Measurements from ENCODE around the gene TPRN. TPM values are rescaled to one million over a fixed set of nuclear protein-coding genes. Genes with fewer than 3 reads are reported as not detected.

TPRN gene
- total RNA-seq, 4 donors from 2014 or later: 13.0 to 34.2 (median 15.8) TPM

- peaks cover 22 to 38% (median 23%) of the 10 kb centered on the region in 3 donors for H3K4me1 ChIP-seq
- no peak overlapping the region for H3K27ac ChIP-seq
- no peak for DNase-seq
- intact Hi-C loops (cut with DNase I): loop anchor here (10.0 kb wide), 1 partner anchor 51 kb away; the partner anchor contains the start of gene SLC34A3
- WGBS, 2 donors: 91 to 93% methylated on average over 18 to 25 of the region's 27 CpGs
- no peak for TF ChIP-seq POLR2A (IDR thresholded peaks at IDR 0.05)
- TF ChIP-seq, protein P1, sequence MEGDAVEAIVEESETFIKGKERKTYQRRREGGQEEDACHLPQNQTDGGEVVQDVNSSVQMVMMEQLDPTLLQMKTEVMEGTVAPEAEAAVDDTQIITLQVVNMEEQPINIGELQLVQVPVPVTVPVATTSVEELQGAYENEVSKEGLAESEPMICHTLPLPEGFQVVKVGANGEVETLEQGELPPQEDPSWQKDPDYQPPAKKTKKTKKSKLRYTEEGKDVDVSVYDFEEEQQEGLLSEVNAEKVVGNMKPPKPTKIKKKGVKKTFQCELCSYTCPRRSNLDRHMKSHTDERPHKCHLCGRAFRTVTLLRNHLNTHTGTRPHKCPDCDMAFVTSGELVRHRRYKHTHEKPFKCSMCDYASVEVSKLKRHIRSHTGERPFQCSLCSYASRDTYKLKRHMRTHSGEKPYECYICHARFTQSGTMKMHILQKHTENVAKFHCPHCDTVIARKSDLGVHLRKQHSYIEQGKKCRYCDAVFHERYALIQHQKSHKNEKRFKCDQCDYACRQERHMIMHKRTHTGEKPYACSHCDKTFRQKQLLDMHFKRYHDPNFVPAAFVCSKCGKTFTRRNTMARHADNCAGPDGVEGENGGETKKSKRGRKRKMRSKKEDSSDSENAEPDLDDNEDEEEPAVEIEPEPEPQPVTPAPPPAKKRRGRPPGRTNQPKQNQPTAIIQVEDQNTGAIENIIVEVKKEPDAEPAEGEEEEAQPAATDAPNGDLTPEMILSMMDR (IDR thresholded peaks at IDR 0.05): no peak
- peaks cover 53 to 85% (median 54%) of the 10 kb centered on the region in 3 donors for H3K36me3 ChIP-seq
- no peaks in the 10 kb centered on the region for H3K27me3 ChIP-seq
- H3K9me3 ChIP-seq: no peaks in the 10 kb centered on the region
- H3K4me3 ChIP-seq: no peak overlapping the region
These were observed 16.5 kb downstream of the TPRN start for GRCh38 chr9:137183980-137184595.

- H3K9me3 ChIP-seq: no peaks in the 10 kb centered on the region
- no peak overlapping the region for H3K27ac ChIP-seq
- DNase-seq: no peak
- WGBS, 2 donors: 96 to 100% methylated on average over 5 to 6 of the region's 17 CpGs
- peaks cover 20 to 34% (median 21%) of the 10 kb centered on the region in 3 donors for H3K4me1 ChIP-seq
- TF ChIP-seq, protein P1 (IDR thresholded peaks at IDR 0.05): no peak
- TF ChIP-seq POLR2A (IDR thresholded peaks at IDR 0.05): no peak
- peaks cover 54 to 97% (median 61%) of the 10 kb centered on the region in 3 donors for H3K36me3 ChIP-seq
- intact Hi-C loops (cut with DNase I): loop anchor here (10.0 kb wide), 1 partner anchor 52 kb away; the partner anchor contains the start of gene SLC34A3
- no peak overlapping the region for H3K4me3 ChIP-seq
- no peaks in the 10 kb centered on the region for H3K27me3 ChIP-seq
These were observed 17.7 kb downstream of the TPRN start for GRCh38 chr9:137182836-137183235.

GRCh38 chr9:137181680-137182079 lies 18.9 kb downstream of the TPRN start:
- H3K27ac ChIP-seq: no peak overlapping the region
- peaks cover 9 to 28% (median 10%) of the 10 kb centered on the region in 3 donors for H3K4me1 ChIP-seq
- no peak for DNase-seq
- TF ChIP-seq, protein P1 (IDR thresholded peaks at IDR 0.05): no peak
- TF ChIP-seq POLR2A (IDR thresholded peaks at IDR 0.05): no peak
- peaks cover 51 to 100% (median 61%) of the 10 kb centered on the region in 3 donors for H3K36me3 ChIP-seq
- no peaks in the 10 kb centered on the region for H3K27me3 ChIP-seq
- WGBS, 2 donors: 60 to 84% methylated on average over 1 to 13 of the region's 22 CpGs
- H3K4me3 ChIP-seq: no peak overlapping the region
- intact Hi-C loops (cut with DNase I): loop anchor here (10.0 kb wide), 1 partner anchor 53 kb away; the partner anchor contains the start of gene SLC34A3
- H3K9me3 ChIP-seq: no peaks in the 10 kb centered on the region

DNA sequence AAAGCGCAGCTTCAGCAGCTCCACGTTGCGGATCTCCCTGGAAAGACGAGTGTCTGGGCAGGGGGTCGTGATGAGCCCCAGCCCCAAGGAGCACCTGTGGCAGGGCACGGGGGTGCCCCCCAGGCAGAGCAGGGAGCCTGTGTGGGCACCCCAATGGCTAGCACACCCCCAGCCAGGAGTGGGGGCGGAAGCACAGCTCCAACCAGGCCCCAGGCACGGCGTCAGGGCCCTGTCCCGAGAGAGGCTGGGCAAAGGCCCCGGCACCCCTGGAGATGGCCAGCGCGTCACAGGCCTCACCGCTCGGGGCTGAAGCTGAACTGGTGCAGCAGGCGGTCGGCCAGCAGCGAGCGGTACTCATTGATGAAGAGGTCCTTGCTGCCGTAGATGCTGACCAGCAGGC lies 20.1 kb downstream of the TPRN start:
- H3K9me3 ChIP-seq: no peaks in the 10 kb centered on the region
- intact Hi-C loops (cut with DNase I): loop anchor here (10.0 kb wide), 1 partner anchor 54 kb away; the partner anchor contains the start of gene SLC34A3
- peaks cover 51 to 89% (median 55%) of the 10 kb centered on the region in 3 donors for H3K36me3 ChIP-seq
- TF ChIP-seq, protein P1 (IDR thresholded peaks at IDR 0.05): no peak
- TF ChIP-seq POLR2A (IDR thresholded peaks at IDR 0.05): no peak
- H3K4me1 ChIP-seq: peaks cover 0 to 28% (median 0%) of the 10 kb centered on the region in 3 donors
- WGBS, 2 donors: no CpG with 5 or more reads among the region's 20 CpGs
- no peak overlapping the region for H3K27ac ChIP-seq
- H3K27me3 ChIP-seq: peaks cover 0 to under 1% (median 0%) of the 10 kb centered on the region in 4 donors
- no peak overlapping the region for H3K4me3 ChIP-seq
- no peak for DNase-seq

DNA sequence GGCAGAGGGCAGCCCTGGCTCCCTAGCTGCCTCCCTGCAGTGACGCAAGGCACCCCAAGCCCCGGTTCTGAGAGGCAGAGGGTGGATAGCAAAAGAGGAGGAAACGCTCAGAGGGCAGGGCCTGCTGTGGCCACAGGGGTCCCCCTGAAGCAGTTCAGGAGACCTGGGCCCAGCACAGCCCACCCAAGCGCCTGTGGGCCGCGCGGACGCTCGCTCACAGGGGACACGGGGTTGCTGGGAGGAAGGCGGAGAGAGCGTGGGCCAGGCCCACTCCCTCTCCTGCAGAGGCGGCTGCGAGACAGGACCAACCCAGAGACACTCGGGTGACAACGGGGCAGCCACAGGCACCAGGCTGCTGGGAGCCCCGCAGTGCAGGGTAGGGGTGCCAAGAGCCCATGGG lies 20.8 kb downstream of the TPRN start:
- Histone ChIP-seq H3K9me3 (no peaks in the 10 kb centered on the region), H3K4me3 (no peak overlapping the region), H3K27me3 (peaks cover 0 to 8% (median 0%) of the 10 kb centered on the region in 4 donors), H3K36me3 (peaks cover 47 to 82% (median 48%) of the 10 kb centered on the region in 3 donors), H3K4me1 (peaks cover 0 to 28% (median 2%) of the 10 kb centered on the region in 3 donors), H3K27ac (no peak overlapping the region)
- TF ChIP-seq, protein P1 (IDR thresholded peaks at IDR 0.05): no peak
- TF ChIP-seq POLR2A (IDR thresholded peaks at IDR 0.05): no peak
- DNase-seq: no peak
- intact Hi-C loops (cut with DNase I): loop anchor here (10.0 kb wide), 1 partner anchor 55 kb away; the partner anchor contains the start of gene SLC34A3
- WGBS, 2 donors: 80% methylated on average over 4 of the region's 17 CpGs; no CpG with 5 or more reads in 1 of the 2 donors

Measured in esophagus squamous epithelium (tissue), 5 donors.